Fibroblast of villous mesenchyme (primary cell): ENCODE measurements around the gene FBXL17. TPM values are rescaled to one million over a fixed set of nuclear protein-coding genes. Genes with fewer than 3 reads are reported as not detected.
A peak's percentile ranks its signal among the peaks of the same experiment; 100 is the strongest.

Experiments
- DNase-seq: peaks from one replicate; pipeline ENCODE4 v3.0.0-alpha.2; 2010; ENCODE audit warnings: low read depth
- H3K4me3 ChIP-seq: 2 replicates; pipeline ENCODE4 v1.5.1; 2011; ENCODE audit warnings: low read depth, mild to moderate bottlenecking, low read length
- CTCF ChIP-seq: IDR thresholded peaks from 2 replicates; pipeline ENCODE4 v1.5.1; 2012; ENCODE audit warnings: low read depth, mild to moderate bottlenecking, low read length; ENCODE audit not compliant: insufficient read depth
- total RNA-seq: library from RNA; depleted of rRNA; stranded (reverse); fragments of >200 nt; gene quantifications from 2 replicates; pipeline ENCODE4 v1.2.3, GENCODE V29; 2012

FBXL17 gene
- total RNA-seq, 1 donor: 20.3 TPM

GRCh38 chr5:107889387-107889786, 492.5 kb downstream of the FBXL17 start:
- no peak overlapping the region for H3K4me3 ChIP-seq
- peak; percentile 39 for DNase-seq
- no peak for TF ChIP-seq CTCF

GRCh38 chr5:107888541-107888940, 493.4 kb downstream of the FBXL17 start:
- TF ChIP-seq CTCF: no peak

DNA sequence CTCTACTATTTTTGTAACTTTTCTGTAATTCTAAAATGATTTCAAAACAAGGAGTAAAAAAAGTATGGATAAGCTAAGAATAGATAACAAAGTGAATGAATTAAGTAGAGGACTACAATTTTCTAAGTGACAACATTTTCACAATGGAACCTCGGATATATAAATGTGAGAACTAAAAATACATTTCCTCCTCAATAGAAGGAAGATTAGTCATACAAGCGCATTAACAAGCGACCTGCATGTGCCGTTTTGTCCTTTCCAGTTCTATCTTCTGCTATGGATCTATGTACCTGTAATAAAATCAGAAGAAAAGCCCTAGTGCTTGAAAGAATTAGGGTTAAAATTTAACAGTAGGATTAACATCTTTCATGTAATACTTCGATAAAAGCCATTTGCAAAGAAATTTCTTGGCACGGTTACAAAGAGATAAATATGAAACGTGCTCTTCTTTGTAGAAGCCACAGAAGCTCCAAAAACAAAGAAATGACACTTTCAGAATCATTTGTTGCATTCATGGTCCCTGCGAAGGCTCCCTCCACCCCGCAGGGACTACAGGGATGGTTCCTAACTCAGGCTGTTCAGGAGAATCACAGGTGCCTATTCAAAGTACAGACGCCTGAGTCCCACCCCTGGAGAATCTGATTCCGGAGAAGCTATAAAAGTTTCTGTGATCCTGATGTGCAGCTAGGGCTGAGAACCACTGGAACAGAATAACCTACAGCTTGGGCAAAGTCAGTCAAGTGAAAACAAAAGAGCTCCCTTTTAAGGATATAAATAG, 494.5 kb downstream of the FBXL17 start:
- no peak for TF ChIP-seq CTCF
- H3K4me3 ChIP-seq: no peak overlapping the region
- DNase-seq: no peak

More at GRCh38 chr5:107888541-107888940, 493.4 kb downstream of the FBXL17 start:
- H3K4me3 ChIP-seq: no peak overlapping the region
- DNase-seq: no peak

DNA sequence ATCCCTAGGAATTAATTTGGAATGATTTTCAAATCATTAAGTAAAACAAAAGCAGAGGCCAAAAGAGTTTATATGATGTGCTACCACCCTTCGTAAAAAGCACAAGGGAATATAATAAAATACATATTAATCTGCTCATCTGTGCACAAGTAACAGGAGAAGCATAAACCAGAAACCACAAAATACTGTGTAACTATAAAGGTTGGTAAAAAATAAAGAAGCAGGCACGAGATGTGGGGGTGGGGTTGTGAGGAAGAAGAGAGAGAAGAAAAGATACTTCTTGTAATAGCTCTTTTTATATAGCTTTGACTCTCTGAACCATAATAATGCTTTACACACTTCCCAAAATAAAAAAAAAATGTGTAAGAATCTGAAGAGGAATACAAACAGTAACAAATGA, 496.3 kb downstream of the FBXL17 start:
- H3K4me3 ChIP-seq: no peak overlapping the region
- no peak for TF ChIP-seq CTCF
- no peak for DNase-seq

- no peak for TF ChIP-seq CTCF
- no peak for DNase-seq
- no peak overlapping the region for H3K4me3 ChIP-seq
Observed at GRCh38 chr5:107884871-107885270, 497.0 kb downstream of the FBXL17 start.

DNA sequence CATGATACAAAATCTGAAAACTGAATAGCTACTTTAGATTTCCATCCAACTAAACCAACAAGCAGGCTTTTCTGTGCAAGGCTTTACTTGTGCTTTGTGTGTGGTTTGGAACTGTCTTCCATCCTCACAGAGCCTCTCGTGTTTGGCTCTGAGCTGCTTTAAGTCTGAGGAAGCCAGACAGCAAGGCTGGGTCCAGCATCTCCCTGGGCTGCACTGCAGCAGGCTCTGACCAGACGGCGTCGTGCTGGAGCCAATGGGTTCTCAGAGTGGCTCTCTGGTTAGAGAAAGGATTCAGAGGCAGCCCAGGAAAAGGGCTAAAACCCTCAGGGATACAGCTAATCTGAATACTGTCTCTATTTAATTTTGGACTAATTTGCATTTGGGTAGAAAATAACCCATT, 503.2 kb downstream of the FBXL17 start:
- TF ChIP-seq CTCF: no peak
- no peak overlapping the region for H3K4me3 ChIP-seq
- no peak for DNase-seq

- TF ChIP-seq CTCF: no peak
- DNase-seq: no peak
Observed at GRCh38 chr5:107876906-107877305, 505.0 kb downstream of the FBXL17 start.

More at GRCh38 chr5:107876906-107877305, 505.0 kb downstream of the FBXL17 start:
- H3K4me3 ChIP-seq: no peak overlapping the region
